GM19043 (cell line): Measurements from ENCODE around the gene SCART1.
"Not testable (repeated sequence)": the region's sequence is repeated elsewhere in the genome, so short reads cannot be mapped to it uniquely, and the experiment has no call there.

Experiments used
- ATAC-seq: cut with Tn5 transposase; IDR thresholded peaks from one replicate; pipeline ENCODE4 v1.9.1; 2021; ENCODE audit warnings: low read depth; ENCODE audit not compliant: unreplicated experiment

The SCART1 gene

DNA sequence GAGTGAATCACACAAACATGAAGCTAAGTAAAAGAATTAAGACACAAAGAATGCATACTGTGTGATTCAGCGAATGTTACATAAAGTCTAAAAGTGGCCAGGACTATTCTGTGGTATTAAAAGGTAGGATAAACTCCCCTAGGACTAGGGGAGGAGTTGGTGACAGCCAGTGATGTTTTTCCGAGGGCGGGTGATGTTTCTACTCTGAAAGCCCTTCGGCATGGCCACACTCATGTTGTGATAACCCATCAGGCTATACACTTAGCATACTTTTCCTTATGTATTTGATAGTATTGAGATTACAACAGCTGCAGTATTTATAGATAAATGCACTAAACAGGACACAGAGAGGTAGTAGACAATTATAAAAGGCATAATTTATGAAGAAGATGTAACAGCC, 57.7 kb downstream of the SCART1 start:
- ATAC-seq: no peak

DNA sequence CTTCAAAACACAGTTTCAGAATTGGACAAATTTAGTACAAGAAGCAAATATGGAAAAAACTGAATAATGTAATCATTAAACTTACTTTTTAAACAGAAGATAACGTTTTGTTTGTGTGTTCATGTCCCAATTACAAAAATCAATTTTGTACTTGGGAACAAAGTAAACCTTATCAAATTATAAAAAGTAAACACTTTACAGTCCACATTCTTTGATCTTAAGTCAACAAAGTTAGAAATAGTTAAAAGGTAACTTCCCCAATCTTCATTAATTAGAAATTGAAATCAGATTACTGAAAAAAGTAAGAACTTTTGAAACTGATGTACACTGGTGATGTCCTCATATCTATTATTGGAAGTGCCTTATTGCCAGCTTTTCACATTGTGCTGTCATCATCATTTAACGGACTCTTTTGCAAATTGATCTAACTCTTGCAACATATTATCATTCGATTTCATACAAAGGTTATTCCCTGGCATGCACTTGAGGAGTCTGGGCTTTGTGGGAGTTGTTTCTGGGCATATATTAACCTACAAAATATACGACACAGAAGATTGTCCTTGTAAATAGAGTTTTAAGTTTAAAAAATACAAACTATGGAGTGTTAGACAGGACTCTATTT, 58.3 kb downstream of the SCART1 start:
- no peak for ATAC-seq

DNA sequence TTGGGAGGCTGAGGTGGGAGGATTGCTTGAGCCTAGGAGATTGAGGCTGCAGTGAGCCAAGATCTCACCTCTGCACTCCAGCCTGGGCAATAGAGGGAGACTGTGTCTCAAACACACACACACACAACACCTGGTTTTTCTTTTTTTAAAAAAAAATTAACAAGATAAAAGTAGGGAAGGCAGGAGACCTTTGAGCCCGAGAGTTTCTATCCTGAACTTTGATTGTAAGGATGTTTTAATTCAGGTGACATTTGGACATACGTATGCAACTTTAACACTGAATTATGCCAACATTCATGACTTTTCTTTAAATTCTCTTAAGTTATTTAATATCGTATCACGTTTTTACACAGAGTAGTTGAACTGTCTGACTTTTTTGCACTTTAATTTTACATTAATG, 61.7 kb downstream of the SCART1 start:
- ATAC-seq: no peak

DNA sequence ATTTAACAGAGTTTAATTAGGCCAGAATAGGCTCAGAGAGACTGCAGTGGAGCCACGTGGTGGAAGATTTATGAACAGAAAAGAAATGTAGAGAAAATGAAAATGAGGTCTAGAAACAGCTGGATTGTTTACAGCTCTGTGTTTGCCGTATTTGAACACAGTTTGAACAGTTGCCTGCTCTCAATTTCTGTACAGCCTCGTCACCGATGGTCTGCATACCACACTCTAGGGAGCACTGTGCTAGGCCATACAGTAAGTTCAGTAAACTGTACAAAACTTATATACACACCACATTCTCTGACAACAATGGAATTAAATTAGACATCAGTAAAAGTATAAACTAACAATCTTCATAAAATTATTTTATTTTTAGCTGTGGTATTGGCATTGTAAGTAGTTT, 62.3 kb downstream of the SCART1 start:
- no peak for ATAC-seq

DNA sequence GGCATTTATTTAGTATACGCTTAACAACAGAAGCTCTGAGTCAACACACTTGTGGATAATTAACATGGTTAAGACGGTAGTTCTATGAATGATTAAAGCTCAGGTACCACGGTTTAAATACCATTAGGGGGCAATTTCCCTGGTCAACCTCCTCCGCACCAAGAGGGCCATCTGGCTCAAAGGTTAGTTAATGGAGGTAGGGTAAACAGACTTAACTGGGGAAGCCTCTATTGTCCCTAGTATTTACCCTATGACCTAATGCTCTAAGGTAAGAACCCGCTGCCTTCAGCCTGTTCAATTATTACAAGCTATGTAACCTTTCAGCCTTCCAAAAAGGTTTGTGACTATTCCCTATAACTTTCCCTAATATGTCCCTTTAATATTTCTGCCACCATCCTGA, 64.8 kb downstream of the SCART1 start:
- ATAC-seq: not testable (repeated sequence)
